Measurements from ENCODE around the gene ATP2B2.
"Not testable (repeated sequence)": the region's sequence is repeated elsewhere in the genome, so short reads cannot be mapped to it uniquely, and the experiment has no call there.

ATP2B2 gene

DNA sequence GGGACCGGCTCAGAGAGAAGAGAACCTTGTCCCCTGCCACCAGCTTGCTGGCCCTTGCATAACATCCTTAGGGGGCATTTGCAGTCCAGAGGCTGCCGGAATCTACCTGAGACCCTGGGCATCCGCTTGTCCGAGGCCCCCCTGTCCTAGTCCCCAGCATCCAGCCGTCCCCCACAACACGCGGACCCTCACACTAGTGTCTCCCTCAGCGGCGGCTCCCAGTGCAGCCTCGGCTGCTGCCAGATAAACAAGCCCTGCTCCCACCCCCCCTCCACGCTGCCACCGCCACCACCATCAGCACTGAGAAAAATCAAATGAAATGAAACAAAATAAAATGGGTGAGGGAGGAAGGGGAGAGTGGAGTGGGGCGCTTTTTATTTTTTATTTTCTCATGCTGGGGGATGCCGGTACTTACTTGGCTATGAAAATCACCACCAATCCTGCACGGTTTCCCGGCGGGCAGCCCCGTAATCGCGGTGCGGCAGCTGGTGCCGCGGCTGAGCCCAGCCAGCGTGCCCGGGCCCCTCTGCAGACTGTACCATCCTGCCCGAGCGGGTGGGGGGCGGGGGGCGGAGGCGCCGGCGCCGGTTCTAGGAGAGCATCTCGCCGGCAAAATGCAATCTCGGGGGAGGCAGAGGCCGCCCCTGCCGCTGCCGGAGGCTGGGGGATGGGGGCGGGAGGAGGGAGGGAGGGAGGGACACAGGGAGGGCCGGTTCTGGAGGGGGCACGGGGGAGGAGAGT lies at the start of gene ATP2B2:
TSS of gene ATP2B2 (minus strand) at position 537 of the 741 bp plus-strand sequence. CDS start 56,043 bp downstream, outside the sequence.
- DNase-seq: no peak

DNA sequence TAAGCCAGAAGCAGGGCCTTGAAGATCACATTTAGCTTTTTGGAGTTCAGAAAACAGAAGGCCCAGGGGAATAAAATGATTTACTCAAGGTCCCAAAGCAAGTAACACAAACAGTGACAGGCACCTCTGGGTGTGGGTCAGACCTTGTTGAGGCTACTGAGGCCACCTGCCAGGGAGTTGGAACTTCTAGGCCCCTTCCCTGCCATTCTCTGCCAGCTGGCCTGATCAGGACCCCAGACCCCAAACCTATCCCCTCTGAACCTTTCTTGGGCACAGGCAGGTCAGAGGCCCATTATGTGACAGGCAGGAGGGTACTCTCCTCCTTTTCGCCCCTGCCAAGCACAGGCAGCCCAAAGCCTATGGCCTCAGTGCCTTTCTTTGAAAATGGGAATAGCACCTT lies 49.4 kb upstream of the ATP2B2 start:
- DNase-seq: peak; percentile 33

DNA sequence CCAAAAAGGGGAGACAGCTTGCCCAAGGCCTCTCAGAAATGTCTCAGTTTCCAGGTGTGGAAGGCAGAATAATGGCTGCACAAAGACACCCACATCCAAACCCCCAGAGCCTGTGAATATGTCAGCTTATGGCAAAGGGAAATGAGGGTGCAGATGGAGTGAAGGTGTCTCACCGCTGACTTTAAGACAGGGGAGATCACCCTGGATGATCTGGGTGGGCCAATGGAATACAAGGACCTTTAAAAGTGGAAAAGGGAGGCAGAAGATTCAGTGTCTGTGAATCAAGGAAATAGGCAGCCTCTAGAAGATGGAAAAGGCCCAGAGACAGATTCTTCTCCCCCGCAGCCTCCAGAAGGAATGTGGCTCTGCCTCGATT lies 48.8 kb upstream of the ATP2B2 start:
- DNase-seq: no peak

DNA sequence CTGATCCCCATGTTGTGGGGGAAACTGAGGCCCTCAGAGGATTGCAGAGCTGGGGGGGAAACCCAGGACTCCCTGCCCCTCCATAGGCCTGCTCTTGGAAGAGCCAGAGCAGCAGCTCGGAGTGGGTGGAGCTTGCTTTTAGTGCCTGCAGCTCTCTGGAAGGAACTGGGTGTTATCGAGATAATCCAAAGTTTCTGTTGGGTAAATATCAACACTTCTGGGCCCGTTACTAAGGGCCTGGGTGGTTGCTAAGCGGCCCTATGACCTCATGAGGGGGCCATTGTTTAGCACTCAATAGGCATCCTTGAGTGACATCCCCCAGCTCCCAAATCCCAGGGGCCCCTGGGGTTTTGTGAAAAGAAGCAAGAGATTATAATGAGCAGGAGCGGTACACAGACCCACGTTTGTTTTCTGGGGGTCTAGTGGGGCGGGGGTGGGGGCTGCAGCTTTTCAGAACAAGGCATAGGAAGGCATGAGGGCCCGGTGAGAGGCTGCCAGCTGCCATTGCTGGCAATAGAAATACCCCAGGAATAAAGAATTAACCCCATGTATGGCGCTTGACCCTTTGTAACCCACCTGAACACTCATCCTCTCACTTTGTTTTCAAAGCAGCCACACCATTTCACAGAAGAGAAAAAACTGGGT lies 48.3 kb upstream of the ATP2B2 start:
- peak; percentile 22 for DNase-seq

DNA sequence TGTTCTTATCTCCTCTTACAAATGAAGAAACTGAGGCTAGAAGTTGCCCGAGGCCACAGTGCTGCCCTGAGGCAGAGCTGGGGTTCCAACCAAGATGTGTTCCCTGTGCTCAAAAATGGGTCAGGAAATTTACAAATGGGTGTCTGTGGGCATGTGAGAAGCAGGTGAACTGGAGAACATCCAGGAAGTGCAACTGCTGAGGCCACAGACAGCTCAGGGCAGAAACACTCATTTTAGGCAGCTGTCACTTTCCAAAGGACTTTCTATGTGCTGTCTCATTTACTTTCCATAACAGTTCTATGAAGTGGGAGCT lies 47.2 kb upstream of the ATP2B2 start:
- DNase-seq: peak; percentile 63

DNA sequence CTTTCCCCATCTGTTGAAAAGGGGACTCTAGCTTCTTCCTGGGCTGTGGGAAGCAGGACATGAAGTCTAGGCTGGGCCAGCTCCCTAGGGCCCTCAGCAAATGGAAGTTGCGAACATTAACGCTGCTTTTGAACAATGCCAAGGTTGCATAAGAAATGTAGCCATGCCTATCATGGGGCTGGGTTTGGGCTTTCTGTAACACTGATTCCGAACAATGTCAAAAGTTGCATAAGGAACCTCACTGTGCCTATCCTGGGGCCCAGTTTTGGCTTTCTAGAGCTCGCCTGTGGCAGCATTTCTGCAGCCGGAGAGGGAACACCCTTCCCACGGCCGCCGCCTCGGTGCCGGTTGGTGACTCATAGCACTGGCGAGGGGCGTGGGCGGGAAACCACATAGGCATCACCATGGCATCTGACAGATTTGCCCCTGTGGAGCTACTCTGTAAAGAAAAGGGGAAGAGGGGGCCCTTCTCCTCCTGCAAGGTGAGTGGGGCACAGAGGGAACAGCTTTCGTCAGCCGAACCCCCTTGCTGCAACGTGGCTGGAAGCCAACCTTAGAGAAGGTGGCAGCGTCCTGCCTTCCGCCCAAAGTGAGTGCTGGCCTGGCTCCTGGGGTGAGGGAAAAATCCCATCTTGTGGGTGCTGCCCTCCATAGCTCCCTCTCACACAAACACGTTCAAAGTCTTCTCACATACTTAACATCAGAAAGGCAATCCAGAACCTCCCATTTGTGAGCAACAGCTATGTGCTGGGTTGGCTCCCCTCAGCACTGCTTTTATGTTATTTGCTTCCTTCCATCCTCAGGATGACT lies 46.6 kb upstream of the ATP2B2 start:
- peak; percentile 94 for DNase-seq

DNA sequence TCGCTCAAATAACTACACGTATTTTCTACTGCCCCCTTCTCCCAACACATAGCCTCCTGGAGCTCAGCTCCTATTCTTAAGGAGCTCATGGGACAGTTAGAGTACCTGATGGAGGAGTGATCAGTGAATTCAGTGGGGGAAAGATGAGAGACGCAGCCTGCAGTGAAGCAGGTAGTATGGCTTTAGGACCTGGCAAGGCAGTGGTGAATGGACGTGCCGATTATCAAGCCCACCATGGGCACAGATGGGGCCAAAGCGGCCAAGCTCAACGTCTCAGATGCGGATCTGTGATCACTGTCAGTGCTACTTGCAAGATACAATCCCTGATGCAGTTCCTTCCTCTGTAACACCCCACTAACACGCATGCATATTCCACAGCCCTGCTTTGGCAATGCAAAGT lies 45.8 kb upstream of the ATP2B2 start:
- peak; percentile 57 for DNase-seq

DNA sequence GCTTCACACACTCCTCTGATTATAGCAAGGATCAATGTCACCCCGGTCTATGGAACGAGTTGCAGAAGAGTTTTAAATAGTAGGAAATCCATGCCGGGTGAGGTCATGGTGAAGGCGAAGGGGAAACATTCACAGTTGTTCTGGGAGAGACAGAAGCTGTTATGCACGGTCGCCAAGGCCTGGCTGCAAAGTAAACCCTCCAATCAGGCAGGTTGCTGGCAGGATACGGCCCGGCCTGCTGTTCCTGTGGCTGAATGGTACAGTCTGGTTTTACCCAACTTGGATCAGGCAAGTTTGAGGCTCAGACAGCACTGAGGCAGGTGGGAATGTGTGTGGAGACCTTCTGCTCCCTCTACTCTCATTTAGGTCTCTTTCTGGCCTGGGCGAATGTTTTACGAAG lies 45.3 kb upstream of the ATP2B2 start:
- peak; percentile 47 for DNase-seq

DNA sequence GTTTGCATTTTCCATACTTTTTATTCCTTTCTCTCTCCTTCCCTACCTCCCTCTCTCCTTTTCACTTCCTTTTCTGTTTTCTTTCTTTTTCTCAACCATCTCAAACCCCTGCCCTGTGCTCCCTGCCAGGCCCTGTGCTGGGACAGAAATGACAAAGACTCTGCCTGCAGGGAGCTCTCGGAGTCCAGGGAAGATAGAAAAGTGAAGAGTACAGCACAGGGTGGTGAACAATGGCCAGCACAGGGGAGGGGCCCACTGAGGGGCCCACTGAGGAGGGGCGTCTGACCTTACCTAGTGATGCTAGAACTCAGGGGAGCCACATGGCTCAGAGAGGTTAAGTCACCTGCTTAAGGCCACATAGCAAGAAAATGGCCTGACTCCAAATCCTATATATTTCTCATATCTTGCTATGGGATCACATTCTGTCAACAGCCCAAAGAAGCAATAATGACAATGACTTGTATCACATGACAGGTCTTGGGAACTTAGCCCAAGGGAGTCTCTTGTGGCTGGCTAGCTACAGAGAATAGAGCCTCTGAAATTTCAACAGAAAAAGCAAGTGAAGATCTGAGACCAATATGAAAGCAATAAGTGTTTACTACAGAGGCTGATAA lies 44.3 kb upstream of the ATP2B2 start:
- peak; percentile 24 for DNase-seq

DNA sequence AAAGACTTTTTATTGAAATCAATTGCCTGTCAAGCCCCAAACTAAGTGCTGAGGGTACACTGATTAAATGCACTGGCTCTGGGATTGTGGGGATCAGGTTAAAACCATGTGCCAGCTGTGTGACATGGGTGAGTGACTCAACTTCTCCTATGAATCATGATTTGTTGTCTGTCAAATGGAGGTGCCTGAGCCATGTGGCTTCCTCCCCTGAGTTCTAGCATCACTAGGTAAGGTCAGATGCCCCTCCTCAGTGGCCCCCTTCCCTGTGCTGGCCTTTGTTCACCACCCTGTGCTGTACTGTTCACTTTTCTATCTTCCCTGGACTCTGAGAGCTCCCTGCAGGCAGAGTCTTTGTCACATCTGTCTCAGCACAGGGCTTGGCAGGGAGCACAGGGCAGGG lies 43.6 kb upstream of the ATP2B2 start:
- no peak for DNase-seq

DNA sequence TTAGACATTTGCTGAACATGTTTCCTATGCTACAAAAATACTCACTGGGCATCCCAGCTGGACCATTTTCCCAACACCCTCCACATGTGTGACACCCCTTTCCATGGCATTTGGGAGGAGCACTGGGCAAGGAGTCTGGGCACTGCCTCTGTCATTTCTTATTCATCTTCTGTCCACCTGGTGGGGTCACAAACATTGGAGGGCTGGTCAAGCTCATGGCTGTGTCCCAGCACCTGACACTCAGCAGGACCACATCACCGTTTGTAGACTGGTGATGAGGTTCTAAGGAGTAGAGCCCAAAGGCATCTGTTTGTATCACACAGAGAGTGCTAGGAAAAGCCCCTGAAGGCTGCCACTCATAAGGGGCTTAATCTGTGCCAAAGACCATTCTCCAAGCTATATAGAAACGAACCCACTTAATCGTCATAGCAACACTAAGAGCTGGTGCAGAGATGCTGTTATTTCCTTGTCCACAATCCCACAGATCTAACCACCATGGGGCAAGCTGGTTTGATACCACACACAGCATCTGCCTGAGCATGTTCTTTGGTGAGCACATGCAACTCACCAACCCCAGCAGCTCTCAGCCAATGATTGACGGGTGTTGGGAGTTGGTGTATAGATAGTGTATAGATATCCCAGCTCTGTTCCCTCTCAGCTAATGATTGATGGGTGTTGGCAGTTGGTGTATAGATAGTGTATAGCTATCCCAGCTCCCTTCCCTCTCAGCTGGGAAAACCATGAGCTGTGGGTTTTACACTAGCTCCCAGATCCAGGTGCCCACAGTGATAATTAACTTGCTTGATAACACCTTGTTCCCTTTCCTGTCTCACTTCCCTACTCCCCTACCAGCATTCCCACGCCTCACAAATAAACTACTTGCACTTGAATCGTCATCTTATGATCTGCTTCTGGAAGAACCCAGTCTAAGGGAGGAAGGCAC lies 42.7 kb upstream of the ATP2B2 start:
- no peak for DNase-seq

DNA sequence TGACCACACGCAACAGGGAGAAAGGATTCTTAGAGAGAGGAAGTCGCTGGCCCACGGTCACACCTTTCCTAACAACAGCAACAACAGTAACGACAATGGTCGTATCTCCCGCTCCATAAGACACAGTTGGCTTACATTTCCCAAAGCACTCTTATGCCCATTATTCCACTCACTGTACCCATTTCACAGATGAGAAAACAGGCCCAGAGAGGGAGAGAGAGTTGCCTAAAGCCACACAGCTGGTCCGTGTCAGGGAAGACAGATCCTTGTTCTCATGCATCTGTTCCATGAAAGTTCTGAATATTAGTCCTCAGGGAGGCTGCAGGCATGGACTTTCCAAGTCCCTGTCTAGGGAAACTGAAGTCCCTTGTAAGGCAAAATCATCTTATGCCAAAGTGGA lies 42.0 kb upstream of the ATP2B2 start:
- DNase-seq: no peak

DNA sequence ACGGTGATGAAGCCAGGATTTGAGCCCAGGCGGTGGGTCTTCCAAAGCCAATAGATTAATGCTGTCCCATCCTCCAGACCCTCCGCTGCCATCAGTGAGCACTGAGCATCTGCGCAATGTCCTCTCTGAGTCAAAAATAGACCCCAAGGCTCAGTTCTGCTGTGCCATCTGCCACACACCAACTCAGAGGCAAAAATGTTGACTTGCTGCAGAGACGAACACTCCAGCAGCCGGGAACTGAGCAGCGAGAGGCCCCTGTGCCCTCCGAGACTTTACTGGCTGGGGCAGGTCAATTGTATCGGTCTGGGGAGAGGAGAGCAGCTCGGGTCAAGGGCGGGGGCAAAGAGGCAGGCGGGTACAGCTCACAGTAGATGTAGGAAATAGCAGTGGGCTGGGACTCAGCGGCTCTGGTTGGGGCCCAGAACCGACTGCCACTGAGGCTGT lies 41.5 kb upstream of the ATP2B2 start:
- DNase-seq: peak; percentile 47

DNA sequence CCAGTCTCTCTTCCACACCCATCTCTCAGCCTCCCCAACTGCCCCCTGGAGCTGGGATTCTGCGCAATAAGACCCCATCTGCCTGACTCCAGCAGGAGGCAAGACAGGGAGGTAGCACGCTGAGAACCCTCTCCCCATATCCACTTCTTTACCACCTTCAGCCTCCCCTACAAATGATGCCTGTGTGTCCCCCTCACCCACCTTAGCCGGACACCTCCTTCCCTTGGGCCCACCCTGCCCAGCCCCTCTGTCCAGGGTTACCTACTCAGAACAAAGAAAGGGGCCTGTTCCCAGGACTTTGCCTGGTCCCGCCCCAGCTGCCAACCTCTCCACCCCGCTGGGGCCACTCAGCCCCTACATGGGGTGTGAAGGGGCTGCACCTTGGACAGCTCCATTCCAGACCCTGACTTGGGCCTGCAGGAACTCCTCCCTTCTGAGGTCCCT lies 40.8 kb upstream of the ATP2B2 start:
- peak; percentile 39 for DNase-seq

DNA sequence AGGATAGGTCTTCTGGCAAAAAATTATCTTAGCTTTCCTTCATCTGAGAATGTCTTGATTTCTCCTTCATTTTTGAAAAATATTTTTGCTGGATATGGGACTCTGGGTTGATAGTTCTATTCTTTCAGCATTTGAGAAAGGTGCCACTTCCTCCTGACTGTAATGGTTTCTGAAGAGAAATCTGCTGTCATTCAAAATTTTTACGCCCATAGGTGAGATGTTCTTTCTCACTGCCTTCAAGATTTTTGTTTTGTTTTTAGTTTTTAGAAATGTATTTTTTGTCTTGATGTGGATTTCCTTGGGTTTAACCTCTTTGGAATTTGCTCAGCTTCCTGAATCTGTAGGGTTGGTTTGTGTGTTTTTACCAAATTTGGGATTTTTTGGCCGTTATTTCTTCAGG lies 37.1 kb upstream of the ATP2B2 start:
- DNase-seq: no peak

DNA sequence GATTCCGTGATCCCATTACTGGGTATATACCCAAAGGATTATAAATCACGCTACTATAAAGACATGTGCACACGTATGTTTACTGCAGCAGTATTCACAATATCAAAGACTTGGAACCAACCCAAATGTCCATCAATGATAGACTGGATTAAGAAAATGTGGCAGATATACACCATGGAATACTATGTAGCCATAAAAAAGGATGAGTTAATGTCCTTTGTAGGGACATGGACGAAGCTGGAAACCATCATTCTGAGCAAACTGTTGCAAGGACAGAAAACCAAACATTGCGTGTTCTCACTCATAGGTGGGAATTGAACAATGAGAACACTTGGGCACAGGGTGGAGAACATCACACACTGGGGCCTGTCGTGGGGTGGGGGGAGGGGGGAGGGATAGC lies 35.0 kb upstream of the ATP2B2 start:
- not testable (repeated sequence) for DNase-seq

DNA sequence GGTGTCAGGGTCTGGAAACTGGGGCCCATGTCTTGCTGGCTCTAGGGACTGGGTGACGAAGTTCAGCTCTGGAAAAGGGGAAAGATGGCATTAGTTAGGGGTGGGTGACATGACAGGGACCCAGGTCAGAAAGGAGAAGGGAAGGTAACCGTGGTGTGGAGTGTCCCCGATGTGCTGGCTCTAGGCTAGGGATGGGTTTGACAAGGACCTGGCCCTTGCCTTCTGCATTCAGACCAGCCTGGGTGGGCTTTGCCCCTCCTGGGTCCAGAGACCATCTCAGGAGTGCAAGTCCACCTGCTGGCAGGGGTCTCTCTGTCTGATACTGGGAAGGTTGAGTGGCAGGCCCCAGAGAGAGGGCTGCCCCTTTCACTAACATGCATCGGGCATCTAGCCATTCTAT lies 28.7 kb upstream of the ATP2B2 start:
- DNase-seq: no peak

DNA sequence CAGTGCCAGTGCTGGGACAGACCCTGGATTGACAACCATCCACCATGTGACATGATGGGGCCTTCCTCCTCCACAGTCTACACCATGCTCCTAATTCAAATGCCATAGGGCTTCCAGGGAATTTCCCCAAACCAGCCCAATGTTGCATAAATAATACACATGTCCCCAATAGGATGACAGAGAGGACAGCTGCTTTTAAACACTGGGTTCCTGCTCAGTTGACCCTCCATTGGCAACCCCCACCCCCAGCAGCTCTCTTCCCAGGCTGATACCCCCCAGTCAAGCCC lies 28.3 kb upstream of the ATP2B2 start:
- DNase-seq: no peak

DNA sequence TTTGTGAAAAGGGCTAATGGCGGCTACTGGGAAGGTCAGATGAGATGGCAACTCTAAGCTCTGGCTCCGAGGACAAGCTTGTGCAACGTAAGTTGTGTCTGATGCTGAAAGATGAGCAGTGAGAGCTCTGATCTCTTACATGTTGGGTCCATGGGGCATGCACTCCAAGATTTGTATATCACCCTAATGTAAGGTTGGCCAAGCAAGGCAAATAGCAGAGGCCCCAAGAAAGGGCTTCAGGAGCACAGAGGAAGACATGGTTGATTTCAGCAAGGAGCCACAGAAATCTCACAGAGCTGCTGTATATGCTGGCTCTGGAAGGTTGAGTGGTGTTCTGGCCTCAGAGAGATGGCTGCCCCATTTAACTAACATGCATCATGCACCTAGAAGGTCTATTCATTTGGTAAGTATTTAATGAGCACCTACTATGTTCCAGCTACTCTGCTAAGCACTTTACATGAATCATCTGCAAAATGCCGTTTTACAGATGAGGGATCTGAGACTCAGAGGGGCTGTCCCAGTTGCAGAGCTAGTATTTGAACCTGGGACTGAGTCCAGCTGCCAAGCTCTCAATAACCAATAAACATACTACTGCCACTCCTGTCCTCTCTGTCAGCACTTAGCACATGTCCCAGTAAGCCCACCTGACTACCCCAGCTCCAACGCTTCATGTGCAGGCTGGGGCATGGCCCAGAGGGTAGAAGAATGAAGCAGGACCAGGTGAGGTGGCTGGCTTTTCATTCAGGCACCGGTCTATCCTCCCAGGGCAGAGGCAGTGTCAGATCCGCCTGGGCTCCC lies 27.8 kb upstream of the ATP2B2 start:
- no peak for DNase-seq

DNA sequence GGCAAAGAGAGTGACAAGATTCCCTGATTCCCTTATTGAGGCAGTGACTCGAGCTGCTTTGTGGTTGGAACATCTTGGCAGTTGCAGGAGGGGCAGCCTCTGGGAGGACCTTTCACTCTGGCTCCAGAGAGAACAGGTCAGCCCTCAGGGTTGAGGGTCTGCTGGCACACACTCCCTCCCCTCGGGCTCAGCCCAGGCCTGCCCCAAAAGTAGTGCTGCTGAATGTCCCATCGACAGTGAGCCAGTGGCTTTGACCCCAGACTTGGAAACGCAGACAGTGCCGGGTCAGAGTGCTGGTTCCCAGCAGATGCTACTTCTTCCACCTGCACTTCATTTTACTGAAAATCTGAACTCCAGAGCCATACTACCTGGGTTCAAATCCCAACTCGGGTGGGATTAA lies 25.6 kb upstream of the ATP2B2 start:
- no peak for DNase-seq

DNA sequence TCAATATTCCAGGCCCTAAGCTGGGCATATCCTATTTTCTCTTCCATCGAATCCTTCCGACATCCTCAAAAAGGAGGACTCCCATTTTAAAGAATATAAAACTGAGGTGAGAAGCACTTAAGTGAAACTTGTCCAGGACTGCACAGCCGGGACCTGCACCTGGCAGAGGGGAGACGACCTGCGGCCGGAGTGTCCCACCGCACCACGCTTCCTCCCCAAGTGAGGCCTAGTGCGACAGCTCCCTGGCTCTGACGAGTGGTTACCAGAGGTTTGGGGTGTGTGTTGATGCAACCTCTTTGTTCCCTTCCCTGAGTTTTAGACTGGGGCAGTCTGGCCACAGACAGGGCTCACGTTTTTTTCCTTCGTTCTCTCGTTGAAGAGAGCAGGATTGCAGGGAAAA lies 24.9 kb upstream of the ATP2B2 start:
- DNase-seq: no peak

DNA sequence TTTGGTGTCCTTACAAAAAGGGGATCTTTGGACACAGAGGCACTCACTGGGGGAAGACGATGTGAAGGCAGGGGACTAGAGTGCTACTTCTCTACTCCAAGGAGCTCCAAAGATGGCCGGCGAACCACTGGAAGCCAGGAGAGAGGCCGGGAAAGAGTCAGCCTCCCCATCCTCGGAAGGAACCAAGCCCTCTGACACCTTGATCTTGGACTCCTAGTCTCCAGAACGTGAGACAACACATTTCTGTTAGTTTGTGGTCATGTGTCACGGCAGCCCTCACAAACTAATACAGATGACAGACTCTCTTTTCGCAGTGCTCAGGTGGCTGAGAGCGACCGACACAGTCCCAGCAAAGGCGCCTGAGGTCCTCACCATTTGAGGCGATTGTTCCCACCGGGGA lies 24.4 kb upstream of the ATP2B2 start:
- no peak for DNase-seq

Measured in activated effector memory CD4-positive, alpha-beta T cell treated with anti-CD3 and anti-CD28 coated beads, Interleukin-2, amount 50 U/mL, for 16 hours (primary cell).